Upper lobe of left lung (tissue), 4 donors: ENCODE data around the gene KCNQ2.

Experiments
- CTCF ChIP-seq, 6 experiments: fragments of 450-650 bp in 4 of 6; fragments of 200-600 bp in 2 of 6; sonication (generic) in 2 of 6; IDR thresholded peaks; one replicate each; pipeline ENCODE4 v1.5.1; 2016 to 2019; ENCODE audit warnings: antibody characterized with exemption in 6 of 6
- POLR2A ChIP-seq, 4 donors: fragments of 450-650 bp; IDR thresholded peaks; one replicate each; pipeline ENCODE4 v1.5.1; 2016 to 2017; ENCODE audit warnings: antibody characterized with exemption in 4 of 4, mild to moderate bottlenecking in 2 of 4

GRCh38 chr20:63455568-63455859, 16.9 kb downstream of the KCNQ2 start:
- TF ChIP-seq POLR2A (IDR thresholded peaks at IDR 0.05): no peak
- no peak for TF ChIP-seq CTCF (IDR thresholded peaks at IDR 0.05)
